GM23338 (cell line): ENCODE measurements around the gene CNOT10.

Experiments used
- CTCF ChIP-seq, 2 experiments: fragments of 200-600 bp in 1 of 2; sonication (generic) in 1 of 2; conservative IDR thresholded peaks; 2 replicates each; pipeline versions ENCODE4 v1.5.1 to v1.6.1; 2016 to 2017; ENCODE audit warnings: antibody characterized with exemption in 2 of 2, low read depth in 2 of 2, mild to moderate bottlenecking in 2 of 2, moderate library complexity in 1 of 2
- EZH2 ChIP-seq: fragments of 200-600 bp; sonication (generic); IDR thresholded peaks from one replicate; pipeline ENCODE4 v1.8.0; 2017; ENCODE audit warnings: antibody characterized with exemption, mild to moderate bottlenecking, low read depth; ENCODE audit not compliant: unreplicated experiment
- ZNF462 ChIP-seq: fragments of 250-450 bp; sonication (Bioruptor Pico); IDR thresholded peaks from 2 replicates; pipeline ENCODE4 v1.5.0; 2020; ENCODE audit warnings: mild to moderate bottlenecking, moderate library complexity

GRCh38 chr3:32814361-32814760 lies 129.4 kb downstream of the CNOT10 start:
- TF ChIP-seq CTCF (conservative IDR thresholded peaks at IDR 0.05; ENCODE audit: low read depth in 2 of 2) (no peak), EZH2 (no peak), ZNF462 (CRISPR knock-in tag) (no peak)
